HEK293 (cell line): Measurements from ENCODE around the gene SNAP47.

Experiments used
- CTCF ChIA-PET: fragments of 350-600 bp; formaldehyde crosslinking; extraction: SDS; loops from one replicate; lab custom pipeline; 2021; ENCODE audit warnings: antibody characterized with exemption; lab: Yijun Ruan, JAX
- POLR2A ChIA-PET: fragments of 300-600 bp; formaldehyde crosslinking; extraction: SDS; loops from one replicate; lab custom pipeline; 2020; ENCODE audit warnings: antibody characterized with exemption, inconsistent platforms; lab: Yijun Ruan, JAX
- H3K27ac ChIP-seq: fragments of 200-500 bp; sonication (Bioruptor generic); 2 replicates; pipeline ENCODE4 v1.5.1; 2014; ENCODE audit warnings: low read depth, low read length, control low read depth, inconsistent platforms; ENCODE audit errors: extremely low read depth
- H3K36me3 ChIP-seq, 2 experiments: fragments of 200-500 bp in 1 of 2; sonication (Bioruptor generic) in 1 of 2; 1 replicate in 1 of 2; 2 replicates in 1 of 2; pipeline ENCODE4 v1.5.1; 2014 to 2017; ENCODE audit warnings: inconsistent platforms in 2 of 2, low read length in 2 of 2; ENCODE audit not compliant: control insufficient read depth in 2 of 2, insufficient read depth in 1 of 2
- H3K4me1 ChIP-seq: fragments of 200-500 bp; sonication (Bioruptor generic); 2 replicates; pipeline ENCODE4 v1.5.1; 2014; ENCODE audit warnings: mild to moderate bottlenecking, low read length, inconsistent platforms; ENCODE audit not compliant: control insufficient read depth, insufficient read depth
- H3K4me3 ChIP-seq: 2 replicates; pipeline ENCODE4 v1.5.1; 2011; ENCODE audit warnings: low read depth, mild to moderate bottlenecking, control low read depth, low read length, moderate library complexity
- H3K9me3 ChIP-seq: fragments of 200-500 bp; sonication (Bioruptor generic); 2 replicates; pipeline ENCODE4 v1.5.1; 2014; ENCODE audit warnings: low read depth, low read length, inconsistent platforms; ENCODE audit not compliant: control insufficient read depth, insufficient read depth
- MEIS1 ChIP-seq: sonication (generic); formaldehyde crosslinking; IDR thresholded peaks from 2 replicates; pipeline ENCODE4 v1.8.1; 2022; ENCODE audit warnings: missing genetic modification reagents, mild to moderate bottlenecking, borderline replicate concordance
- SCRT2 ChIP-seq: fragments of 450-650 bp; formaldehyde crosslinking; IDR thresholded peaks from 2 replicates; pipeline ENCODE4 v1.5.1; 2016; ENCODE audit warnings: missing biosample characterization, missing genetic modification characterization
- SETDB1 ChIP-seq: IDR thresholded peaks from one replicate; pipeline ENCODE4 v1.6.1; 2017; ENCODE audit warnings: mild to moderate bottlenecking, low read length, moderate library complexity, mixed read lengths; ENCODE audit not compliant: insufficient read length
- ZBTB17 ChIP-seq: fragments of 450-650 bp; formaldehyde crosslinking; IDR thresholded peaks from 2 replicates; pipeline ENCODE4 v1.5.1; 2016; ENCODE audit warnings: missing biosample characterization, missing genetic modification characterization
- ZNF10 ChIP-seq: fragments of 450-650 bp; formaldehyde crosslinking; IDR thresholded peaks from 2 replicates; pipeline ENCODE4 v1.5.1; 2017; ENCODE audit warnings: missing biosample characterization, missing genetic modification characterization
- ZNF133 ChIP-seq: fragments of 450-650 bp; formaldehyde crosslinking; IDR thresholded peaks from 2 replicates; pipeline ENCODE4 v1.5.1; 2016; ENCODE audit warnings: missing biosample characterization, missing genetic modification characterization
- ZNF529 ChIP-seq: fragments of 450-650 bp; formaldehyde crosslinking; IDR thresholded peaks from 2 replicates; pipeline ENCODE4 v1.5.1; 2017; ENCODE audit warnings: missing genetic modification characterization, missing biosample characterization; ENCODE audit not compliant: insufficient replicate concordance
- ZNF585B ChIP-seq: fragments of 450-650 bp; formaldehyde crosslinking; IDR thresholded peaks from 2 replicates; pipeline ENCODE4 v1.5.1; 2016; ENCODE audit warnings: missing biosample characterization, missing genetic modification characterization
- ZNF610 ChIP-seq: fragments of 450-650 bp; formaldehyde crosslinking; IDR thresholded peaks from 2 replicates; pipeline ENCODE4 v1.5.1; 2016; ENCODE audit warnings: missing biosample characterization, missing genetic modification characterization, borderline replicate concordance
- ZNF623 ChIP-seq: fragments of 450-650 bp; formaldehyde crosslinking; IDR thresholded peaks from 2 replicates; pipeline ENCODE4 v1.5.1; 2016; ENCODE audit warnings: missing biosample characterization, missing genetic modification characterization
- ZNF777 ChIP-seq: fragments of 450-650 bp; formaldehyde crosslinking; IDR thresholded peaks from 2 replicates; pipeline ENCODE4 v1.5.1; 2017; ENCODE audit warnings: missing biosample characterization, missing genetic modification characterization, borderline replicate concordance
- TF ChIP-seq, protein P1 (sequence below): fragments of 450-650 bp; formaldehyde crosslinking; IDR thresholded peaks from 2 replicates; pipeline ENCODE4 v1.5.1; 2016; ENCODE audit warnings: missing biosample characterization, missing genetic modification characterization, low read depth
- TF ChIP-seq, protein P2 (sequence below): fragments of 450-650 bp; formaldehyde crosslinking; IDR thresholded peaks from 2 replicates; pipeline ENCODE4 v1.5.1; 2017; ENCODE audit warnings: missing biosample characterization, missing genetic modification characterization
- TF ChIP-seq, protein P3 (sequence below): fragments of 450-650 bp; formaldehyde crosslinking; IDR thresholded peaks from 2 replicates; pipeline ENCODE4 v1.5.1; 2016; ENCODE audit warnings: missing biosample characterization, missing genetic modification characterization
- TF ChIP-seq, protein P4 (sequence below): fragments of 450-650 bp; formaldehyde crosslinking; IDR thresholded peaks from 2 replicates; pipeline ENCODE4 v1.5.1; 2016; ENCODE audit warnings: missing biosample characterization, missing genetic modification characterization
- TF ChIP-seq, protein P5 (sequence below): sonication (generic); formaldehyde crosslinking; IDR thresholded peaks from 2 replicates; pipeline ENCODE4 v1.8.1; 2022; ENCODE audit warnings: mild to moderate bottlenecking, moderate library complexity, missing genetic modification reagents

The SNAP47 gene

DNA sequence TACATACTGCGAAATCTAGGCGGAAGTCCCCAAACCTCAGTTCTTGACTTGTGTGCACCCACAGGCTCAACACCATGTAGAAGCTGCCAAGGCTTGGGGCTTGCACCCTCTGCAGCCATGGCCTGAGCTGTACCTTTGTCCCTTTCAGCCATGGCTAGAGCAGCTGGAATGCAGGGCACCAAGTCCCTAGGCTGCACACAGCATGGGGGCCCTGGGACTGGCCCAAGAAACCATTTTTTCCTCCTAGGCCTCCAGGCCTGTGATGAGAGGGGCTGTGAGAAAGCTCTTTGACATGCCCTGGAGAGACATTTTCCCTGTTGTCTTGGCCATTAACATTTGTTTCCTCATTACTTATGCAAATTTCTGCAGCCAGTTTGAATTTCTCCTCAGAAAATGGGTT is 78.7 kb downstream of the SNAP47 start (continued):
- TF ChIP-seq, protein P1, sequence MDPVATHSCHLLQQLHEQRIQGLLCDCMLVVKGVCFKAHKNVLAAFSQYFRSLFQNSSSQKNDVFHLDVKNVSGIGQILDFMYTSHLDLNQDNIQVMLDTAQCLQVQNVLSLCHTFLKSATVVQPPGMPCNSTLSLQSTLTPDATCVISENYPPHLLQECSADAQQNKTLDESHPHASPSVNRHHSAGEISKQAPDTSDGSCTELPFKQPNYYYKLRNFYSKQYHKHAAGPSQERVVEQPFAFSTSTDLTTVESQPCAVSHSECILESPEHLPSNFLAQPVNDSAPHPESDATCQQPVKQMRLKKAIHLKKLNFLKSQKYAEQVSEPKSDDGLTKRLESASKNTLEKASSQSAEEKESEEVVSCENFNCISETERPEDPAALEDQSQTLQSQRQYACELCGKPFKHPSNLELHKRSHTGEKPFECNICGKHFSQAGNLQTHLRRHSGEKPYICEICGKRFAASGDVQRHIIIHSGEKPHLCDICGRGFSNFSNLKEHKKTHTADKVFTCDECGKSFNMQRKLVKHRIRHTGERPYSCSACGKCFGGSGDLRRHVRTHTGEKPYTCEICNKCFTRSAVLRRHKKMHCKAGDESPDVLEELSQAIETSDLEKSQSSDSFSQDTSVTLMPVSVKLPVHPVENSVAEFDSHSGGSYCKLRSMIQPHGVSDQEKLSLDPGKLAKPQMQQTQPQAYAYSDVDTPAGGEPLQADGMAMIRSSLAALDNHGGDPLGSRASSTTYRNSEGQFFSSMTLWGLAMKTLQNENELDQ (tag by site-specific recombination), result no peak
- TF ChIP-seq ZNF585B (tag by site-specific recombination), result peak; percentile 100
- no peak for TF ChIP-seq ZNF623 (tag by site-specific recombination)
- no peak for TF ChIP-seq ZBTB17 (tag by site-specific recombination)
- TF ChIP-seq SETDB1, result peak; percentile 88
- TF ChIP-seq ZNF133 (tag by site-specific recombination), result no peak
- TF ChIP-seq ZNF777, result no peak
- peak; percentile 39 for TF ChIP-seq ZNF529 (tag by site-specific recombination)
- TF ChIP-seq ZNF610 (tag by site-specific recombination), result no peak

DNA sequence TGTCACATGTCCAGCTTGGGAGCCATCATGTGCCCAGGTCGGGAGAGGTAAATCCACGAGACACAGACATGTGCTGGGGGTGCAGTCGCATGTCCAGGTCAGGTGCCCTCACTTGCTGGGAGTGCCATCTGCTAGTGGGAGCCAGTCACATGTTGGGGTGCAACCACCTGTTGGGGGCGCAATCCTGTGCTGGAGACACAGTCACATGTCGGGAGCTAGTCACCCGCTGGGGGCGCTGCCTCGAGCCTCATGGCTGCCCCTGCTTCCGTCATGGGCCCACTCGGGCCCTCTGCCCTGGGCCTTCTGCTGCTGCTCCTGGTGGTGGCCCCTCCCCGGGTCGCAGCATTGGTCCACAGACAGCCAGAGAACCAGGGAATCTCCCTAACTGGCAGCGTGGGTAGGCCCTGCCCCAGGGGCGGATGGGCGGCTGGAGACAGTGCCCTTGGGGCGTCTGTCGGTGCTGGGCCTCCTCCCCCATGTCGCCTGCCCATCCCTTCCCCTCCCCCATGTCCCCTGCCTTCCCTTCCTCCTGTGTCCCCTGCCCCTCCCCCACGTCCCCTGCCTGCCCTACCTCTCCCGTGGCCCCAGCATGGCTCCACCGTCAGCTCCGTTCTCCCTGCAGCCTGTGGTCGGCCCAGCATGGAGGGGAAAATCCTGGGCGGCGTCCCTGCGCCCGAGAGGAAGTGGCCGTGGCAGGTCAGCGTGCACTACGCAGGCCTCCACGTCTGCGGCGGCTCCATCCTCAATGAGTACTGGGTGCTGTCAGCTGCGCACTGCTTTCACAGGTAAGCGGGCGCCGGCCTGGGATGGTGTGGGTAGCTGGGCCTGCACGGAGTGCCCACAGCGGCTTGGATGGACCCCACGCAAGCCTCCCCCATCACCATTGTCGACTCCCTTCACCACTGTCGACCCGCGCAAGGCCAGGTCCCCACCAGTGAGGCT is 80.5 kb downstream of the SNAP47 start, which contains the start of gene PRSS38:
TSS of gene PRSS38 (plus strand) at position 208 of the 942 bp plus-strand sequence. CDS start at position 250, 42 bp downstream.
- no peaks in the 10 kb centered on the region for H3K36me3 ChIP-seq
- no peaks in the 10 kb centered on the region; the same call in 1 of the 2 replicates for H3K9me3 ChIP-seq
- ChIA-PET CTCF (interaction anchor here (0.6 kb wide), 1 partner anchor 656 kb away, joined by 3 read pairs; no protein-coding TSS in a partner anchor), POLR2A (no interaction called here)
- H3K4me3 ChIP-seq, result no peak within 1 kb of the TSS
- no peak within 1 kb of the TSS for H3K27ac ChIP-seq
- TF ChIP-seq, protein P2, sequence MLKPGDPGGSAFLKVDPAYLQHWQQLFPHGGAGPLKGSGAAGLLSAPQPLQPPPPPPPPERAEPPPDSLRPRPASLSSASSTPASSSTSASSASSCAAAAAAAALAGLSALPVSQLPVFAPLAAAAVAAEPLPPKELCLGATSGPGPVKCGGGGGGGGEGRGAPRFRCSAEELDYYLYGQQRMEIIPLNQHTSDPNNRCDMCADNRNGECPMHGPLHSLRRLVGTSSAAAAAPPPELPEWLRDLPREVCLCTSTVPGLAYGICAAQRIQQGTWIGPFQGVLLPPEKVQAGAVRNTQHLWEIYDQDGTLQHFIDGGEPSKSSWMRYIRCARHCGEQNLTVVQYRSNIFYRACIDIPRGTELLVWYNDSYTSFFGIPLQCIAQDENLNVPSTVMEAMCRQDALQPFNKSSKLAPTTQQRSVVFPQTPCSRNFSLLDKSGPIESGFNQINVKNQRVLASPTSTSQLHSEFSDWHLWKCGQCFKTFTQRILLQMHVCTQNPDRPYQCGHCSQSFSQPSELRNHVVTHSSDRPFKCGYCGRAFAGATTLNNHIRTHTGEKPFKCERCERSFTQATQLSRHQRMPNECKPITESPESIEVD (tag by site-specific recombination), result no peak
- peak; percentile 80 for TF ChIP-seq SCRT2
- H3K4me1 ChIP-seq, result no peaks in the 10 kb centered on the region

DNA sequence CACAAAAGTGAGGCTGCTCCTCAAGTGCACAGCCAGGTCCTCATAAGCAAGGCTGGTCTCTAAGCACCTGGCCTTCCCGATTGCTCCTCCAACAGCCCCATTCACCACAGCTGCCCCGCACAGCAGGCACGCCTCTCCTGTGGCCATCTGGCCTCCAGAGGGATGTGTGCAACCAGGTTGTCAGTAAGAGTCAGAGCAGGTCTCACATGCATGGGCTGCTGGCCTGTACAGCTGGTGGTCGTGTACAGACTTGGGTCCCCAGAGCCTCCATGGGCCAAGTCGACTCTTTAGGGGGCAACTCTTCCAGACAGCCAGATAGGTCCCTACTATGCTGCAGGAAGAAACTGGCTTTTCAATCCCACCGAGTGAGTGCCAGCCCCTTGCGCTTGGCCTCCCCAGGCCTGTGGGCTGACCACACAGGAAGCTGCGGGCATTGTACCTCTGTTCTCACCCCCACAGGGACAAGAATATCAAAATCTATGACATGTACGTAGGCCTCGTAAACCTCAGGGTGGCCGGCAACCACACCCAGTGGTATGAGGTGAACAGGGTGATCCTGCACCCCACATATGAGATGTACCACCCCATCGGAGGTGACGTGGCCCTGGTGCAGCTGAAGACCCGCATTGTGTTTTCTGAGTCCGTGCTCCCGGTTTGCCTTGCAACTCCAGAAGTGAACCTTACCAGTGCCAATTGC is 81.7 kb downstream of the SNAP47 start:
- no peak for TF ChIP-seq MEIS1 (CRISPR knock-in tag)
- TF ChIP-seq, protein P3, sequence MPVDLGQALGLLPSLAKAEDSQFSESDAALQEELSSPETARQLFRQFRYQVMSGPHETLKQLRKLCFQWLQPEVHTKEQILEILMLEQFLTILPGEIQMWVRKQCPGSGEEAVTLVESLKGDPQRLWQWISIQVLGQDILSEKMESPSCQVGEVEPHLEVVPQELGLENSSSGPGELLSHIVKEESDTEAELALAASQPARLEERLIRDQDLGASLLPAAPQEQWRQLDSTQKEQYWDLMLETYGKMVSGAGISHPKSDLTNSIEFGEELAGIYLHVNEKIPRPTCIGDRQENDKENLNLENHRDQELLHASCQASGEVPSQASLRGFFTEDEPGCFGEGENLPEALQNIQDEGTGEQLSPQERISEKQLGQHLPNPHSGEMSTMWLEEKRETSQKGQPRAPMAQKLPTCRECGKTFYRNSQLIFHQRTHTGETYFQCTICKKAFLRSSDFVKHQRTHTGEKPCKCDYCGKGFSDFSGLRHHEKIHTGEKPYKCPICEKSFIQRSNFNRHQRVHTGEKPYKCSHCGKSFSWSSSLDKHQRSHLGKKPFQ, result no peak
- TF ChIP-seq, protein P4, sequence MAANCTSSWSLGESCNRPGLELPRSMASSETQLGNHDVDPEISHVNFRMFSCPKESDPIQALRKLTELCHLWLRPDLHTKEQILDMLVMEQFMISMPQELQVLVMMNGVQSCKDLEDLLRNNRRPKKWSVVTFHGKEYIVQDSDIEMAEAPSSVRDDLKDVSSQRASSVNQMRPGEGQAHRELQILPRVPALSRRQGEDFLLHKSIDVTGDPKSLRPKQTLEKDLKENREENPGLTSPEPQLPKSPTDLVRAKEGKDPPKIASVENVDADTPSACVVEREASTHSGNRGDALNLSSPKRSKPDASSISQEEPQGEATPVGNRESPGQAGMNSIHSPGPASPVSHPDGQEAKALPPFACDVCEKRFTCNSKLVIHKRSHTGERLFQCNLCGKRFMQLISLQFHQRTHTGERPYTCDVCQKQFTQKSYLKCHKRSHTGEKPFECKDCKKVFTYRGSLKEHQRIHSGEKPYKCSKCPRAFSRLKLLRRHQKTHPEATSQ (tag by site-specific recombination), result no peak
- TF ChIP-seq ZNF10 (tag by site-specific recombination), result no peak
- TF ChIP-seq, protein P5, sequence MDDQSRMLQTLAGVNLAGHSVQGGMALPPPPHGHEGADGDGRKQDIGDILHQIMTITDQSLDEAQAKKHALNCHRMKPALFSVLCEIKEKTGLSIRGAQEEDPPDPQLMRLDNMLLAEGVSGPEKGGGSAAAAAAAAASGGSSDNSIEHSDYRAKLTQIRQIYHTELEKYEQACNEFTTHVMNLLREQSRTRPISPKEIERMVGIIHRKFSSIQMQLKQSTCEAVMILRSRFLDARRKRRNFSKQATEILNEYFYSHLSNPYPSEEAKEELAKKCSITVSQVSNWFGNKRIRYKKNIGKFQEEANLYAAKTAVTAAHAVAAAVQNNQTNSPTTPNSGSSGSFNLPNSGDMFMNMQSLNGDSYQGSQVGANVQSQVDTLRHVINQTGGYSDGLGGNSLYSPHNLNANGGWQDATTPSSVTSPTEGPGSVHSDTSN (CRISPR knock-in tag), result no peak
- Histone ChIP-seq H3K4me1 (no peaks in the 10 kb centered on the region), H3K9me3 (no peaks in the 10 kb centered on the region; the same call in none of the 2 replicates), H3K36me3 (no peaks in the 10 kb centered on the region), H3K27ac (no peak overlapping the region), H3K4me3 (no peak overlapping the region)
- POLR2A ChIA-PET, result no interaction called here
- CTCF ChIA-PET, result interaction anchor here (0.6 to 0.9 kb wide), 2 partner anchors 10 to 655 kb away, joined by 3 read pairs; no protein-coding TSS in a partner anchor
